ENCODE data around the gene NHS.

DNA sequence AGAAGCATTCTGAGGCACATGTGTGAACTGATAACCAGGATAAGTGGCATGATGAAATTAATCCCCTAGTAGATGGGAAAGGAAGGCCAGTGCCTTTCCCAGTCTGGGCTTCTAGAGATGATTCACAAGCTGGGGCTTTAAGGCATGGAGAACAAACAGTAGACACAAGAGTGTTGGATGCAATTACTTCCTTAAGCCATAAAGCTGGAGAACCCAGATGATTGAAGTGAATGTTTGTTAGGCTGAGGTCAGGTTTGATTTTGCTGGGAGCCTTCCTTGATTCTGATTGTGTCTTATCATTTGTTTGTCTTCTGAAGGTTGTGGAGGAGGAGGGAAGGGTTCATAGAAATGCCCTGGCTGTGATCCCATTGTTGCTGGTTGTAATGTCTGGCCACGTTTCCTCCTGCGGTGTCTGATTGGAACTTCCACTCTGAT lies 125.2 kb downstream of the NHS start:
- TF ChIP-seq, protein P1, sequence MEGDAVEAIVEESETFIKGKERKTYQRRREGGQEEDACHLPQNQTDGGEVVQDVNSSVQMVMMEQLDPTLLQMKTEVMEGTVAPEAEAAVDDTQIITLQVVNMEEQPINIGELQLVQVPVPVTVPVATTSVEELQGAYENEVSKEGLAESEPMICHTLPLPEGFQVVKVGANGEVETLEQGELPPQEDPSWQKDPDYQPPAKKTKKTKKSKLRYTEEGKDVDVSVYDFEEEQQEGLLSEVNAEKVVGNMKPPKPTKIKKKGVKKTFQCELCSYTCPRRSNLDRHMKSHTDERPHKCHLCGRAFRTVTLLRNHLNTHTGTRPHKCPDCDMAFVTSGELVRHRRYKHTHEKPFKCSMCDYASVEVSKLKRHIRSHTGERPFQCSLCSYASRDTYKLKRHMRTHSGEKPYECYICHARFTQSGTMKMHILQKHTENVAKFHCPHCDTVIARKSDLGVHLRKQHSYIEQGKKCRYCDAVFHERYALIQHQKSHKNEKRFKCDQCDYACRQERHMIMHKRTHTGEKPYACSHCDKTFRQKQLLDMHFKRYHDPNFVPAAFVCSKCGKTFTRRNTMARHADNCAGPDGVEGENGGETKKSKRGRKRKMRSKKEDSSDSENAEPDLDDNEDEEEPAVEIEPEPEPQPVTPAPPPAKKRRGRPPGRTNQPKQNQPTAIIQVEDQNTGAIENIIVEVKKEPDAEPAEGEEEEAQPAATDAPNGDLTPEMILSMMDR (optimal IDR thresholded peaks at IDR 0.05 in 1 of 3, IDR thresholded peaks at IDR 0.05 in 1 of 3, conservative IDR thresholded peaks at IDR 0.05 in 1 of 3; ENCODE audit: extremely low read depth in 1 of 3, insufficient read depth in 2 of 3, low read length in 3 of 3): no peak
- no peak for TF ChIP-seq EZH2 (IDR thresholded peaks at IDR 0.05; ENCODE audit: low read length)
